Duodenal mucosa (tissue), 2 donors: ENCODE measurements around the gene LARP4B.

Source experiments
- H3K27ac ChIP-seq: one replicate; pipeline ENCODE4 v1.7.0; 2013; ENCODE audit warnings: low read depth, low read length
- H3K27me3 ChIP-seq, 2 donors: one replicate each; pipeline ENCODE4 v1.7.0; 2013; ENCODE audit warnings: low read length in 2 of 2, control low read depth in 1 of 2; ENCODE audit not compliant: insufficient read depth in 2 of 2, control insufficient read depth in 1 of 2
- H3K36me3 ChIP-seq, 2 donors: one replicate each; pipeline ENCODE4 v1.7.0; 2013; ENCODE audit warnings: low read length in 2 of 2, control low read depth in 1 of 2; ENCODE audit not compliant: insufficient read depth in 2 of 2, control insufficient read depth in 1 of 2
- H3K4me1 ChIP-seq, 2 donors: one replicate each; pipeline ENCODE4 v1.7.0; 2013; ENCODE audit warnings: low read length in 2 of 2, control low read depth in 1 of 2; ENCODE audit not compliant: insufficient read depth in 2 of 2, control insufficient read depth in 1 of 2
- H3K4me3 ChIP-seq, 2 donors: one replicate each; pipeline ENCODE4 v1.7.0; 2013; ENCODE audit warnings: low read length in 2 of 2, low read depth in 1 of 2
- H3K9ac ChIP-seq, 2 donors: one replicate each; pipeline ENCODE4 v1.7.0; 2013; ENCODE audit warnings: low read length in 2 of 2, low read depth in 1 of 2
- H3K9me3 ChIP-seq, 2 donors: one replicate each; pipeline ENCODE4 v1.7.0; 2013; ENCODE audit warnings: low read length in 2 of 2, control low read depth in 1 of 2; ENCODE audit not compliant: control insufficient read depth in 1 of 2

Gene LARP4B

GRCh38 chr10:876438-876837, 55.1 kb downstream of the LARP4B start:
- H3K9ac ChIP-seq, result no peak overlapping the region
- no peaks in the 10 kb centered on the region for H3K9me3 ChIP-seq
- no peaks in the 10 kb centered on the region for H3K4me1 ChIP-seq
- no peaks in the 10 kb centered on the region for H3K27me3 ChIP-seq
- no peak overlapping the region for H3K27ac ChIP-seq
- no peak overlapping the region for H3K4me3 ChIP-seq
- peaks cover 30 to 58% of the 10 kb centered on the region in 2 donors for H3K36me3 ChIP-seq

GRCh38 chr10:873020-873419, 58.5 kb downstream of the LARP4B start:
- no peaks in the 10 kb centered on the region for H3K27me3 ChIP-seq
- no peak overlapping the region for H3K27ac ChIP-seq
- H3K4me3 ChIP-seq, result no peak overlapping the region
- H3K4me1 ChIP-seq, result no peaks in the 10 kb centered on the region
- no peaks in the 10 kb centered on the region for H3K9me3 ChIP-seq
- H3K36me3 ChIP-seq, result peaks cover 21 to 52% of the 10 kb centered on the region in 2 donors
- no peak overlapping the region for H3K9ac ChIP-seq

DNA sequence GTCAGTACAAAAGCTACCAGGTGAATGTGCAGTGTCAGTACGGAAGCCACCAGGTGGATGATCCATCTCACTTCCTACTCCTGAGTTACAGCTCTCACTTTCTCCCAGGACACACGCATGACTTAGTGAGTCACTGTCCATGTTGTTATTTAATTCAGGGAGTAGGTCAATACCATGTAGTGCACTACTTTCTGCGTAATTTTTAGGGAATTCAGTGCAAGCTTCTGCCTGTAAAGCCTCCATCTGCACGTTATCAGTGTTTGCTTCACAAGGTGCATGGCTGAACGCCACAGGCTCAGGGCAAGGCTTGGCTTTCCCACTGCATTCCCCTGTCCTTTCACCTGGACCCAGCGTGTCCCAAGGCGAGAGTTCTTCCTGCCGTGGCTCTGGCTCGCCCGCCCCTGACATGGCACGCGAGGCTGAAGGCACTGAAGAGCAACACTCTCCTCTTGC, 59.5 kb downstream of the LARP4B start:
- H3K36me3 ChIP-seq, result peaks cover 16 to 47% of the 10 kb centered on the region in 2 donors
- H3K4me3 ChIP-seq, result no peak overlapping the region
- no peak overlapping the region for H3K27ac ChIP-seq
- no peak overlapping the region for H3K9ac ChIP-seq
- no peaks in the 10 kb centered on the region for H3K9me3 ChIP-seq
- no peaks in the 10 kb centered on the region for H3K27me3 ChIP-seq
- no peaks in the 10 kb centered on the region for H3K4me1 ChIP-seq

DNA sequence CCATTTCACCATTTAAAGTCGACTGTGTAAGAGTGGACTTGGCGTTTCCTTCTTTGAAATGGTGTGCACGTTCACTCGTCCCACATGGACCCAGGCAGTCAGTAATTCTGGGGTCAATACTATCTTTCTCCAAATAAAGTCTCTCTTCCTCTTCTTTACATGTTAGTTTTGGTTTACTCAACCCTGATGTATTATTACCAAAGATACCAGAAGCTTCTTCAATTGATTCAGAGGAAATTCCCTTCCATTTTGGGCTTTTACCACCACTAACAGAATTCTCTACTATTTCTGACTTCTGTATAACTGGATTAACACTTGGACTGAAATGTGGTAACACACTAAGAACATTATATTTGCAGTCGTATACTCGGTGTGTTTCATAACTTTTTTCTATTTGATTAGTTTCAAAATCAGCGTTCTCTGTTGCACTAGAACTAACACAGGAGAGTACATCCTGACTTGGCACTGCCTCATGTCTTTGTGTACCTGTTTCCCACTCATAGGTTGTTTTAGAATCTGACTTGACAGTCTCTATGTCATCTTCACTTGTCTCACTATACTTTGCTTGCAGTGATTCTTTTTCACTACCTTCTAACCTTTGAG, 60.8 kb downstream of the LARP4B start:
- no peak overlapping the region for H3K4me3 ChIP-seq
- H3K27me3 ChIP-seq, result no peaks in the 10 kb centered on the region
- H3K4me1 ChIP-seq, result no peaks in the 10 kb centered on the region
- H3K36me3 ChIP-seq, result peaks cover 16 to 46% of the 10 kb centered on the region in 2 donors
- no peak overlapping the region for H3K9ac ChIP-seq
- H3K27ac ChIP-seq, result no peak overlapping the region
- H3K9me3 ChIP-seq, result no peaks in the 10 kb centered on the region

- no peaks in the 10 kb centered on the region for H3K9me3 ChIP-seq
- no peaks in the 10 kb centered on the region for H3K27me3 ChIP-seq
- no peaks in the 10 kb centered on the region for H3K4me1 ChIP-seq
- peaks cover 16 to 48% of the 10 kb centered on the region in 2 donors for H3K36me3 ChIP-seq
- no peak overlapping the region for H3K4me3 ChIP-seq
- H3K9ac ChIP-seq, result no peak overlapping the region
- no peak overlapping the region for H3K27ac ChIP-seq
Observed at GRCh38 chr10:869171-869570, 62.3 kb downstream of the LARP4B start.

- Histone ChIP-seq H3K4me1 (no peaks in the 10 kb centered on the region), H3K9ac (no peak overlapping the region), H3K36me3 (peaks cover 22 to 59% of the 10 kb centered on the region in 2 donors), H3K27ac (no peak overlapping the region), H3K27me3 (no peaks in the 10 kb centered on the region), H3K4me3 (no peak overlapping the region), H3K9me3 (no peaks in the 10 kb centered on the region)
Observed at GRCh38 chr10:867807-868206, 63.7 kb downstream of the LARP4B start.

GRCh38 chr10:866577-866941, 64.9 kb downstream of the LARP4B start:
- no peaks in the 10 kb centered on the region for H3K4me1 ChIP-seq
- no peaks in the 10 kb centered on the region for H3K9me3 ChIP-seq
- H3K27ac ChIP-seq, result no peak overlapping the region
- no peak overlapping the region for H3K4me3 ChIP-seq
- H3K27me3 ChIP-seq, result no peaks in the 10 kb centered on the region
- H3K36me3 ChIP-seq, result peaks cover 25 to 61% of the 10 kb centered on the region in 2 donors
- H3K9ac ChIP-seq, result no peak overlapping the region

DNA sequence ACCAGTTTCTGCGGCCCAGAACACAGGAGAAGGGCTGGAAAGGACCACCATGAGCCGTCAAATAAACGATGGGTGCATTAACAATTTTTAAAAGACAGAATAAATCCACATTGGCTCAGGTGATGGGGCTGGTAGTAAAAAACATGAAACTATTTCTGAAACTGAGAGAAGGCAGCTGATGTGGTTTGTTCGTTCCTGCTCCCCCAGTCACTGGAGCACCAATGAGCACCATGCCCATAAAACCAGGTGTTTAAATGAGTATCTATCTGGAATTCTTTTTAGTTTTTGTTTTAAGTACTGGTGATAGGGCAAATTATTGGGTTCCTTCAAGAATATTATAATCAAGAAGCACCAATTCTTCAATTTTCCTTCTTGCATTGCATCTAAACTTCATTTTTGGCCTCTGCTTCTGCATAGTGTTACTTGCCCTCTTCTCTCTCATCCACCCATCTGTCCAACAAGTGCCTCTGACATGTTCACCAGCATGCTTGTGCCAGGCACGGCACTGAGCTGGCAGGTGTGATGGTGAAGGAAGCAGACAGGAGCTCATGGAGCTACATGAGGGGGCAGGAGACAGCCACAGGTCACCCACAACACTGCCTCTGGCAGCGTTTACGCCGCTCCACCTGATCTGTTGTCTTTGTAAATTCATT, 65.5 kb downstream of the LARP4B start:
- H3K27me3 ChIP-seq, result no peaks in the 10 kb centered on the region
- H3K9ac ChIP-seq, result no peak overlapping the region
- no peak overlapping the region for H3K27ac ChIP-seq
- no peaks in the 10 kb centered on the region for H3K9me3 ChIP-seq
- H3K4me3 ChIP-seq, result no peak overlapping the region
- peaks cover 24 to 59% of the 10 kb centered on the region in 2 donors for H3K36me3 ChIP-seq
- H3K4me1 ChIP-seq, result no peaks in the 10 kb centered on the region

DNA sequence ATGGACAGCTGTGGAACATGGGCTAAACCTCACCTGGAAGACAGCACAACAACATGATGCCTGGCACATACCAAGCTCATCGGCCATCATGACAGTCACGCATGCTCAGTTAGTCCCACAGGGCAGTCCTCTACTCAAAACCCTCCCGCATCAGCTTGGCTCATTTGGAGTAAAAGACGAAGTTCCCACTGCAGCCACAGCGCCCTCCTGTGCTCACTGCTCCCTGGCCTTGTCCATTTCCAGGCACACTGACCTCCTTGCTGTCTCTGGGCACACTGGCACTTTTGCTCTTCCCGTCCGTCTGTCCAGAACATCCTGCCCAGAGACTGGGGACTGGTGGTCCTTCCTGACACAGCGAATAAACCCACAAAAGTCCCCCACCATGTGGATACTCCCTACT, 66.2 kb downstream of the LARP4B start:
- Histone ChIP-seq H3K36me3 (peaks cover 28 to 59% of the 10 kb centered on the region in 2 donors), H3K9me3 (no peaks in the 10 kb centered on the region), H3K4me3 (no peak overlapping the region), H3K27ac (no peak overlapping the region), H3K27me3 (no peaks in the 10 kb centered on the region), H3K9ac (no peak overlapping the region), H3K4me1 (no peaks in the 10 kb centered on the region)

GRCh38 chr10:860519-860918, 71.0 kb downstream of the LARP4B start:
- Histone ChIP-seq H3K36me3 (peaks cover 40 to 66% of the 10 kb centered on the region in 2 donors), H3K4me1 (no peaks in the 10 kb centered on the region), H3K27me3 (no peaks in the 10 kb centered on the region), H3K9ac (no peak overlapping the region), H3K27ac (no peak overlapping the region), H3K4me3 (no peak overlapping the region), H3K9me3 (no peaks in the 10 kb centered on the region)
